GM19438 (cell line): Measurements from ENCODE around the gene NFATC3.

ENCODE experiments used
- ATAC-seq: cut with Tn5 transposase; IDR thresholded peaks from one replicate; pipeline ENCODE4 v1.9.1; 2021; ENCODE audit warnings: low read depth; ENCODE audit not compliant: unreplicated experiment

Gene NFATC3

GRCh38 chr16:68072038-68072695 is 13.0 kb upstream of the NFATC3 start:
- no peak for ATAC-seq

GRCh38 chr16:68073902-68074760 is 11.0 kb upstream of the NFATC3 start:
- ATAC-seq, result no peak

- ATAC-seq, result peak; percentile 65
Observed at GRCh38 chr16:68074850-68075555, 10.2 kb upstream of the NFATC3 start.

- ATAC-seq, result no peak
Observed at GRCh38 chr16:68075980-68076379, 9.2 kb upstream of the NFATC3 start.

GRCh38 chr16:68076560-68076959 is 8.6 kb upstream of the NFATC3 start:
- ATAC-seq, result no peak

DNA sequence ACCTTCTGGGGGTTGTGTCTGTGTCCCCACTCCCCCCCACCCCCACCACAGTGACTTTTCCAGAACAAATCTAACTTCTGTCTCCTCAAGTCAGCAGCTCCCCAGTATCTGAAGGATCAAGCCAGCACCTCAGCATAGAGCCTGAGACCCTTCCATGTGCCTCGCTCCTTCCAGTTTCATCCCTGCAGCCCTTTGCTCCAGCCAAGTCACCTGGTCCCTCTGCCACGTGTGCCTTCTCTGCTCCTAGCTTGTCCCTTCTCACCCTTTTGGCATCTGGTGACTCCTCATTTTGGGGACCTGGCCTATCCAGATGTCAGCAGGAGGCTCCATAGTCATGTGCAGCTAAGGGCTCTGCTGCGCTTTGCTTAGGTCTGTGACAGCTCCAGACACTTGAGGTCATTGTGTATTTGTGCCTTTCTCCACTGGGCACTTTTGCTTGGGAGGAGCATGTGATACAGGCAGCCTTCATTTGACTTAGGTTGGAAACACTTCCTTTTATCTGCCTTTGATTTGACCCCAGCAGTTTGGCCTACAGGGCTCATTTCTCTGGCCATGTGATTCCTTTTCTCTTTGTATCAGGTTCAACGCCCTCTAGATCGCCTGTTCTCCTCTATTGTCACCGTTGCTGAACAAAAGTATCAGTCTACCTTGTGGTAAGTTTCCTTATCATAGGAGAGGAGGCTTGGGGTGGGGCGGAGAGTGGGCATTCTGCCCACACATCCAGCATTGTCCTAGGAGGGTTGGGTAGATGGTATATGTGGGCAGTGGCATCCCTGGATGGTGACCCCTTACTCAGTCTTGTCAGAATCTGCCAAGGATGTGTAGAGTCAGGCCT is 7.1 kb upstream of the NFATC3 start:
- no peak for ATAC-seq

DNA sequence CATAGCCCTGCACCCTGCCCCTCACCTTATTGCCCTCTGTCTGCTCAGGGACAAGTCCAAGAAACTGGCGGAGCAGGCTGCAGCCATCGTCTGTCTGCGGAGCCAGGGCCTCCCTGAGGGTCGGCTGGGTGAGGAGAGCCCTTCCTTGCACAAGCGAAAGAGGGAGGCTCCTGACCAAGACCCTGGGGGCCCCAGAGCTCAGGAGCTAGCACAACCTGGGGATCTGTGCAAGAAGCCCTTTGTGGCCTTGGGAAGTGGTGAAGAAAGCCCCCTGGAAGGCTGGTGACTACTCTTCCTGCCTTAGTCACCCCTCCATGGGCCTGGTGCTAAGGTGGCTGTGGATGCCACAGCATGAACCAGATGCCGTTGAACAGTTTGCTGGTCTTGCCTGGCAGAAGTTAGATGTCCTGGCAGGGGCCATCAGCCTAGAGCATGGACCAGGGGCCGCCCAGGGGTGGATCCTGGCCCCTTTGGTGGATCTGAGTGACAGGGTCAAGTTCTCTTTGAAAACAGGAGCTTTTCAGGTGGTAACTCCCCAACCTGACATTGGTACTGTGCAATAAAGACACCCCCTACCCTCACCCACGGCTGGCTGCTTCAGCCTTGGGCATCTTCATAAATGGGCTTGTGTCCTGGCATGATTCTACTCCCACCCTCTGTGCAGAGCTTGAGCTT is 6.3 kb upstream of the NFATC3 start:
- no peak for ATAC-seq

- ATAC-seq, result no peak
Observed at GRCh38 chr16:68079376-68079625, 5.9 kb upstream of the NFATC3 start.

GRCh38 chr16:68079626-68080344 is 5.4 kb upstream of the NFATC3 start:
- ATAC-seq, result no peak

DNA sequence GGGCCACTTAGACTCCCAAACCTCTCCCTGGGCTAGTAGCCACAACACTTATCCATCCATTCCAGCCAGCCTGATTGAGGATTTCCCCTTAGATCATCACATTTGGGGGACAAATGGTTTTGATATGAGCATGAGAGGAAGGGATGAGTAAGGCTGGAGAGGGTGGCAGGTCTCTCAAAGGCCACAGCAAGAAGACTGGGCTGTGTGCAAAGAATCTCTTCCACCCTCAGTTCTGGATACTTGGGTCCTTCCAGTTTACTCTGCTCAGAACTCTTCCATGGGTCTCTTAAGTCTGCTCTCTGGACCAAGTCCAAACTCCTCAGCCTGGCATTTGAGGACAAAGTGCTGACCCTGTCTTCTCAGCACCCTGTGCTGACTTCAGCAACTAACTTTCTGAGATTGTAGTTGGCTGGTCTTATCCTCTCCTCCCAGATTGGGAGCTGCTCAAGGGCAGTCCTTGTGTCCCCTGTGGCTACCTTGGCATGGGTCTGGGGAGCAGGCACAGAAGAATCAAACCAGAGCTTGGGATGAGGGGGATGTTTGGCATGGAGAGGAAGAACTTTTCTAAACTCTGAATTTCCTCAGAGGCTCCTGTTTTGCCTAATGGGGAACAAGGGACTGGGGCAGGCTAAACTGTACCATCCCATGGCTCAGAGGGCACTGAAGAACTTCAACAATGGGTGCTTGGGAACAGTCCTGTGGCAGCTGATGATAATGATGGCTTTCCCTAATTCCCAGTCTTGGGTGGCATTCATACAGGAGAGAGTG is 3.1 kb upstream of the NFATC3 start:
- no peak for ATAC-seq

DNA sequence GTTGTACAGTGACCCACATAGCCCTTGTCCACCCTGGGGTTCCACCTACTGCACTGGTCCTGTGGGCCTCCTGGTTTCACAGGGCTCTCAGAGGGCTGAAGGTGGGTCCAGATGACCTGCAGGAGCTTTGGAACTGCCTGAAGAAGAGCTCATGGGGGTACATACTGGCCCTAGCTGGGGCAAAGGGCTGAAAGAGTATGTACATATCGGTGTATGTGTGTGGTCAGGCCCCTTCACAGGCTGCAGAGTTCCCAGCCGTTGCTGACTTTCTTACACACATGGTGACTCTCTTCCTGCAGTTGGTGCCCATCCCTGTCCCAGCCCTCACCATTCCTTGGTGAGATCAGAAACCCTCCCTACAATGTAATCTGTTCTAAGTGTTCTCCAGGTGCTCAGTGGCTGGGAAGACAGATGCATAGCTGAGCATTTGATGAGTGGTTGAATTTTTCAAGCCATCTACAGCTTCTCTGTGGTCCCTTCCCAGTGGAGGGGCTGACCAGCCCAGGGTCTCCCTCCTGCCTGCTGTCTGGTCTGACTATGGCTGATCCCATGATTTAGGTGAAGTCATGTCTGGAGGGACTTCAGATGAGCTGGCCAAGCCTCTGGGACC is 2.4 kb upstream of the NFATC3 start:
- no peak for ATAC-seq

- ATAC-seq, result no peak
Observed at GRCh38 chr16:68083239-68083781, 1.9 kb upstream of the NFATC3 start.

- ATAC-seq, result peak; percentile 0
Observed at GRCh38 chr16:68083861-68084503, 1.2 kb upstream of the NFATC3 start.

GRCh38 chr16:68084504-68085258 is 489 bp upstream of the NFATC3 start:
- peak; percentile 67 for ATAC-seq

DNA sequence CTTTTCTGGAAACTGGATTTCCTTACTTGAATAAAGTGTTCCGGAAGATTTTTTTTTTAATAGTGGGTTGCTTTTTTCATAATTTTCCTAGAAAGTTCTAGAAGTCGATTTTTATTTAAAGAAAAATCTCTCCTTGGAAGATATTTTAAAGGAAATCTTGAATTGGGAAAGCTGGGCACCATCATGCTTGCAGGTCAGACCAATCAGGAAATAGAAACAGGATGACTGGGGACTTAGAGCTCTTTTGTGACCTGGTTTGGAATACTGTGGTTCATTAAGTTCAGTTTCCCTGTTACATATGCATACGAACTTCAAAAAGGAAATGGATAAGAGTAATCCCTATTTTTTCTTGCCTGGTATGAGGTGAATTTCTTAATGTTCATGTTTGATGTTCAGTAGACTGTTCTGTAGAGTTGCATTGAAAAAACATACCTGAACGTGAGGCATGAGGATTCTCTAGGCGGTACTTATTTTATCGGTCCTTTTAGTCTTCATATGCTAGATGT is 1.2 kb downstream of the NFATC3 start:
- no peak for ATAC-seq

DNA sequence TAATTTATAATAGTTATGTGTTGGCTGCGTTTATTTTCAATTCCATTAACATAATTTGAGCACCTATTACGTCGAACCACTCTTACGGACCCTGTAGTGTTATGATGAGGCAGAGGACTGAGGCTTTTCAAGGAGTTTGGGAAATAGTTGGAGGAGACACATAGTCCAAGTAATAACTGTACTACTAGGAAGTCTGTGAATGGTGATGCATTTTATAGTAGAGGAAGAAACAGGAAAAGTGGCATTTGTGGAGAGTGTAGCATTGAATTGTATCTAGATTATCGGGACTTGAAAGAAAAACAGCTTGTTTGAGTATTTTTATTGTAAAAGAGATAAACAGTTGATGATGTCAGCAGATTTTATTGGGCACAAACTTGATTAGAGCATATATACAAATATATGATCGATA is 1.7 kb downstream of the NFATC3 start:
- ATAC-seq, result no peak

- no peak for ATAC-seq
Observed at GRCh38 chr16:68087688-68088087, 2.5 kb downstream of the NFATC3 start.
